Right ventricle myocardium inferior (tissue), 1 donor: ENCODE measurements around the gene ARSD. TPM values are rescaled to one million over a fixed set of nuclear protein-coding genes. Genes with fewer than 3 reads are reported as not detected.
"Not testable (repeated sequence)": the region's sequence is repeated elsewhere in the genome, so short reads cannot be mapped to it uniquely, and the experiment has no call there.

Experiments
- ATAC-seq: fragments of 200-7000 bp; cut with Tn5 transposase; one replicate; pipeline ENCODE4 v1.9.1; 2020; ENCODE audit warnings: mild to moderate bottlenecking, moderate library complexity
- DNase-seq: peaks from one replicate; pipeline ENCODE4 v3.0.0; 2021; ENCODE audit errors: missing footprints
- intact Hi-C: fragments of 100-400 bp; cut with DNase I; formaldehyde crosslinking; loops from one replicate; pipeline ENCODE4 v1.11.0; 2022
- total RNA-seq: library from RNA; stranded (reverse); fragmentation: NEBNext Ultra II Directional; extraction: Animal tissue kit (Norgen Biotek cat#: 25700); gene quantifications from one replicate; pipeline ENCODE4 v1.2.1, GENCODE V29; 2021
- donor health status: DM: no; HTN: yes; CAD: no; lungs with severe emphysema.

Gene ARSD
- total RNA-seq, 1 donor from 2014 or later = 5.4 TPM

DNA sequence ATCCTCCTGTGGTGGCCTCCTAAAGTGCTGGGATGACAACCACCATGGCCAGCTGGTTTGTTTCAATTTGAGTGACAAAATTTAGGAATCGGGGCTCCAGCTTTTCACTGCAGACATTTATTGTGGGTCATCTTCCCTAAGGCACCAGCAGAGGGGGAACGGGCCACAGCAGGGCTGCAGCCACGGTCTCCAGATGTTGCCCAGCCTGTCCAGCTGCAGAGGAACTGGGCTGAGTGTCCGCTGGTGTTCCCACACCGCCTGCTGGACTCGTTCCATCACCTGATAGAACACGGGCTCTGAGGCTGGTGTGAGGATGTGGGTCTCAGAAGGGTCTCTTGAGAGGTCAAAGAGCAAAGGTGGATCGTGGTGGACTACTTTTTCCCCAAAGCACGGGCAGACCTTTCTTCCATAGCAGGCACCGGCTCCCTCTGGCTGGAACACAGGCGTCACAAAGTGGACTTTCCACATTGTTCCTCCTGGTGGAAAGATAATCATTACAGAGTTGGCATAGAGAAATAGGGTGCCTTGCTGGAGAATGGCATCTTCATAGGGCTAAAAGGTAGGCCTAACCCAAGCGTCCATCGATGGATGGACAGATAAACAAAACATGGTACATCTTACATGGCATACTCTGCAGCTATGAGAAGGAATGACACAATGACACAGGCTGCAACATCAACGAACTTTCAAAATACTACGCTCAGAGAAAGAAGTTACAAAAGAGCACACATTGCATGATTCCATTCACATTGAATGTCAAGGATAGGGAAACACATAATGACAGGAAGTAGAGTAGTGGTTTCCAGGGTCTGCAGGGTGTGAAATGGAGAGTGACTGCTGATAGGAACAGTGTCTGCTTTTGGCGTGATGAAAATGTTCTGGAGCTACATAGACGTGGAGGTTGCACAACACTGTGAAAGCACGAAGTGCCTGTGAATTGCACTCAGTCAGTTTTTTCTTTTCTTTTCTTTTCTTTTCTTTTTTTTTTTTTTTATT lies 5.9 kb upstream of the ARSD start:
- DNase-seq = no peak
- intact Hi-C loops = no loop called here
- ATAC-seq = no peak

DNA sequence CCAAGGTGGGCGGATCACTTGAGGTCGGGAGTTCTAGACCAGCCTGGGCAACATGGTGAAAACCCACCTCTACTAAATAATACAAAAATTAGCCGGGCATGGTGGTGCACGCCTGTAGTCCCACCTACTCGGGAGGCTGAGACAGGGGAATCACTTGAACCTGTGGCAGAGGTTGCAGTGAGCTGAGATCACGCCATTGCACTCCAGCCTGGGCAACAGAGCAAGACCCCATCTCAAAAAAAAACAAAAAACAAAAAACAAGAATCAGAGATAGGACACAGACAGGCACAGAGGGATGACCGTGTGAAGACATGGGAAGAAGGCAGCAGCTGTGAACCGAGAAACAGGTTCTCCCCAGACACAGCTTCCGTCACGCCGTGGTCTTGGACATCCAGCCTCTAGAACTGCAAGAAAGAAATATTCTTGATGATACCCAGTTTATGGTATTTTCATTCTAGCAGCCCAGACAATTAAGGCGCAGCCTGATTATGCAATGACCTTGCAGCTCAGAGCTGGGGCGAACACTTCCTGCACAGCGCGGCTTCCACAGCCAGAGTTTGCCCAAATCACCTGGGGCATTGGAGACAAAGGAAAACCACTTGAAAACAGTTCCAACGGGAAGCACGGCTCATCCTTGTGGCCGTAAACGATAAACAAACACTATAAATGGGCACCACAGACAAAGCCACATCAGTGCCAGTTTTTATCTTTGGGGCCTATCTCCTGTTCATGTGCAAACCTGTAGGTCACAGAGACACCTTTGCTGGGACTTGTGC lies 4.2 kb upstream of the ARSD start:
- intact Hi-C loops = no loop called here
- DNase-seq (no peak), ATAC-seq (no peak)

DNA sequence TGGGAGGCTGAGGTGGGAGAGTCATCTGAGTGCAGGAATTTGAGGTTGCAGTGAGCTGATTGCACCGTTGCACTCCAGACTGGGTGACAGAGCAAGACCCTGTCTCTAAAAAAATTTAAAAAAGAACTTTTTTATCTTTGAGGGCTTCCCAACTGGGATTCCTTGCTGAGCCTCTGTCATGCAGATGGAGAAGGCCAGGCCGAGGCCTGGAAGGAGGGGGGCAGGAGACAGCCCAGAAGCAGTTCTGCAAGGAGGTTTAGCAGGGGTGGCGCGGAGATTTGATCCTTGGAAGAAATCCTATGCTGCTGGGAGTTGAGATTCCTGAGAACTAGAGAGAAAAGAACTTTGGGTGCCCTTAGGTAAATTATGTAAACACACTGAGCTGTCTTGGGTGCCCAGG lies 2.5 kb upstream of the ARSD start:
- intact Hi-C loops = no loop called here

DNA sequence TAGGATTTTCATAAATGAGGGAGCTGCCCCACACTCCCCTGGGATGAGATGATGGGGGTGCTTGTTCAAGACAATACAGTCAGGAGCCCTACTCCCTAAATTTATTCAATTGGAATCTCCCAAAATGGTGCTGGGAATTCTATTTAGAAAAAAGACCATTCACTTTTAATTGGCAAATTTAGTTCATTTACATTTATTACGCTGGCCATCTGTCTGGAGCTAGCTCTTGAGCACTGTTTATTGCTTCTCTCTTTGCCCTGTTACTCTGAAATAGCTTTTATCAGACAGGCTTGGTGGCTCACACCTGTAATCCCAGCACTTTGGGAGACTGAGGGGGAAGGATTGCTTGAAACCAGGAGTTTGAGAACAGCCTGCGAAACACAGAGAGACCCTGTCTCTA lies 2.0 kb upstream of the ARSD start:
- no peak for ATAC-seq

More for the DNA sequence above, 2.5 kb upstream of the ARSD start:
- ATAC-seq (no peak), DNase-seq (no peak)

DNA sequence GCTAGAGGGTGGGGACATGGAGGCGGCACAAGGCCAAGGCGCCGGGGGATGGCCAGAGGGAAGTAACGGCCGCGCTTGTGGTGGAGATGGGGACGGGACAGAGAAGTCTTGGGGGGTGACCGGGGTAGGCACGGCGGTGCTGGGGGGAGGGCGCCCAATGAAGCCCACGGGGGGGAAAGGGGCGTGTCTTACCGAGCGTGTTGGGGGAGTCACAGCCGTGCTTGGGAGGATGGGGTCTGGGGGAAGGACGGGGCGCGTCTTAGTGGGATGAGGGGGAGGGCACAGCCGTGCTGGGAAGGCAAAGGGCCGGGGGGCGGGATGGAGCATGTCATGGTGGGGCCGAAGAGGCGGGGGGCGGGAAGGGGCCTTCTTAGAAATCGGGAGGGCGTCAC lies 952 bp downstream of the ARSD start:
- ATAC-seq (peak; percentile 36), DNase-seq (no peak)
- intact Hi-C loops = no loop called here

More for the DNA sequence above, 2.0 kb upstream of the ARSD start:
- DNase-seq = no peak
- intact Hi-C loops = no loop called here

DNA sequence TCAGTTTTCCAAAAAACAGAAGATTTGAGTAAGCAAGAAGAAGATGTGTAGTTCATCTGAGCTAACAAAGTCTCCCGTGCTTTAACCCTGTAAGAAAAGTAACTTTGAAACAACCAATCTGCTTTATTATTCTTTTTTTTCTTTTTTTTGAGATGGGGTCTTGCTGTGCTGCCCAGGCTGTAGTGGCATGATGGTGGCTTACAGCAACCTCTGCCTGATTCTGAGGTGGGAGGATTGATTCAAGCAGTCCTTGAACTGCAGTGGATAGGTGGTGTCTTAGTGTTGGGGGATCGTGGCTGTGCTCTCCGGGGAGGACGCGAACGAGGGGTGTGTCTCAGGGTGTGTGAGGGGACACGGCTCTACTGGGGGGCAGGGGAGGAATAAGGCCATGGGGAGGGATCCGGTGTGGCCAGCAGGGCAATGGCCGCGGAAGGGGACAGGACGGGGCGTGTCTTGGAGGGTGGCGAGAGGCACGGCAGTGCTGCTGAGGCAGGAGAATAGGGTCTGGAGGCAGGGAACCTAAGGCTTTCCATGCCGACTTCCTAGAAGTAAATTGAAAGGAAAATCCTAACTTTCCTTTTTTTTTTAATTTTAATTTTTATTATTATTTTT lies 2.4 kb downstream of the ARSD start:
- intact Hi-C loops = no loop called here
- ATAC-seq (no peak), DNase-seq (no peak)

DNA sequence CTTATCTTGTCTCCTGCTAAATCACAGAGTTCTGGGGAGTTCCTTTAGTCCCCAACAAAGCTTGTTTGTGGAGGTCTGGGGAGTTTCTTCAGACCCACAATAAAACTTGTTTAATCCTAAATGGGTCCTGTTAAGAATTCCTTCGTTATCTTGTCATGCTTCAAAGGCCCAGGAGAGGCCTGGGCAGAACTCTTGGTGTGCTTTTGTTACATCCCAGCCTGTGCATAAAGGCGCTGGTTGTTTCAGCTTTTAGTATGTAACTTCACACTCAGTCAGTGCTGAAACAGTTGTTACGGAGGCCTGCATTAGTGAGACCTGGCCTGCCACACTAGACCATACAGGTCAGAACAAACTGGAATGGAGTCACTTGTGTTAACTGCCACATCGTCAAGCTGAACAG lies 2.9 kb downstream of the ARSD start:
- ATAC-seq, intact Hi-C loops, DNase-seq: not testable (repeated sequence)

DNA sequence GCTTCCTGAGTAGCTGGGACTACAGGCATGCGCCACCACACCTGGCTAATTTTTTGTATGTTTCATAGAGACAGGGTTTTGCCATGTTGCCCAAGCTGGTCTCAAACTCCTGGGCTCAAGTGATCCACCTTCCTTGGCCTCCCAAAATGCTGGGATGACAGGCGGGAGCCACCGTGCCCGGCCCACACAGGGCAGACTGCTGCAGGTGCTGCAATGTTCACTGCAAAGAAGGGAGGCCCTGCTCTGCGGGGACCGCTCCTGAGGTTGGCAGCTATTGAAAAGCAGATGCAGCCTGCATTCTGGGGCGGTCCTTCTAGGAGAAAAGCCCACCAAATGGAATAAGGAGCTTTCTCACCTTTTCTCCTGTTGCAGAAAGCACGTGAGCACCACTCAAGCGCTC lies 5.0 kb downstream of the ARSD start:
- DNase-seq = no peak
- no peak for ATAC-seq
- intact Hi-C loops = no loop called here

DNA sequence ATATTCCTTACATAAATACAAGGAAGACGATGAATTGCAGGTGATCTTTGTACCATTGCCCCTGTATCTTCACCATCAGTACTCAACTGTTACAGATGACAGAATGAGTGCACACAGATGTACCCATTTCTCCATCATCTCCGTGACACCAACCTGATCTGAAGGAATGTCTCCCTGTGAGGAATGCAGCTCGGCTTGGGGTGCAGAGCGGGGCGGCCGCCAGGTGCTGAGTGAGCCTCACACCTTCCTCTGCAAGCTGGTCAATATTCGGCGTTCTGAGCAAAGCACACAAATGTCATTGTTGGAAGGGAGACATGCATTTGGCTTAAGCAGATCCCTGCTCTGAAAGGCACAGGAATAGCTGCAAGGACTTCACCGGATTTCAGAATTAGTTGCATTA lies 7.4 kb downstream of the ARSD start:
- DNase-seq (no peak), ATAC-seq (no peak)
- intact Hi-C loops = no loop called here

DNA sequence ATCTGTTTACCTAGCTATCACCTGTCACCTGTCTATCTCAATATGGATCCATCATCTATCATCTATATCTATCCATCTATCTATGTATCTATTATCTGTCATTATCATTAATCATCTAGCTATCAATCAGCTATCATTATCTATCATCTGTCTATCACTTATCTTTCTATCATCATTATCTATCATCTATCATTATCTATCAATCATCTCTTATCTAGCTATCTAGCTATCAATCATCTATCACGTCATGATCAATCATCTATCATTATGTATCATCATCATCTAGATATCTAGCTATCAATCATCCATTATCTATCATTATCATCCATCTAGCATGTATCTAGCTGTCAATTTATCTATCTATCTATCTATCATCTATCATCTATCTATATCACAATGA lies 7.9 kb downstream of the ARSD start:
- intact Hi-C loops = no loop called here
- ATAC-seq (no peak), DNase-seq (no peak)

DNA sequence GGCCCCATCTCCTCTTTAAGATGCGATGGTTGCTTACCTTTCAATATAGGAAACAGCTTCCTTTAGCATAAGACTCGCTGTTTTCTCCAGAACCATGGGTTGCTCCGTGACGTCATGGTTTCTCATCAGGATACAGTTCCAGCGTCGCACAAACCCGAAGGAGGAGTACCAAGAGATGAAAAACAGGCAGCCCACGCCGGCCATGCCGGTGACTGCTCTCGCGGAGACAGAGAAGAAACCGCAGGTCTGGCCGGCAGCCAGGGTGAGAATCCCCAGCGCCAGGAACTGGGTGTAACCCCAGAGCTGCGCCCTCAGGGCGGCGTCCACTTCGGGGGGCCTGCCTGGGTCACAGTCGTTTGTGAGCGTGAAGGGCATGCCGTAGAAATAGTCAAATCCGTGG lies 11.4 kb downstream of the ARSD start:
- intact Hi-C loops = no loop called here
- no peak for DNase-seq
- ATAC-seq = no peak

DNA sequence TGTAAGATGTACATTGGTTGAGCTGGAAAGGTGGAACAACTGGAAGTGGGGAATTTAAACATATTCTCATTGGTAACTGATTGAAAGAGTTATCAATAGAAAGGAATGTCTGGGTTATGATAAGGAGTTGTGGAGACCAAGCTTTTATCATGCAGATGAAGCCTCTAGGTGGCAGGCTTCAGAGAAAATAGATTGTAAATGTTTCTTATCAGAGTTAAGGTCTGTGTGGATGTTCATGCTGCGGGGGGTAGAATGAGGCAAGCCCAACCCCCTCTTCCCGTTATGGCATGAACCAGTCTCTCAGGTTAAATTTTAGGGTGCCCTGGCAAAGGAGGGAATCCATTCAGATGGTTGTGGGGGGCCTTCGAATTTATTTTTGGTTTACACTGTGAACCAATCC lies 16.0 kb downstream of the ARSD start:
- intact Hi-C loops = no loop called here
- DNase-seq (no peak), ATAC-seq (no peak)

DNA sequence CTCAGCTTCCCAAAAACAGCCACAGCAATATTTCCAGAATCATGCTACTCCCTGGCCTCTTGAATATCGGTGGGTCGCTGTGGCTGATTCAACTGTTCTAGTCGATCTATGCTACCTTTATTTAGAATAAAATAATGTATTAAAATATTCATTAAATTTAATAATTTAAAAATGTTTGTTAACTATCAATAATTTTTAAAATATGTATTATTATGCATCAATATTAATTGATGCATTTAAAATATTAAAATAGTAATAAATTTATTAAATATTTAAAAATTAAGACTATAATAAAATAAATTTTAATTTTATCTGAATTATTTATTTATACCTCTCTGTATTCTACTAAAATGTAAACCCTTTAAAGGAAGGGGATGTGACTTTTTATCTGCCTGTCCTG lies 19.0 kb downstream of the ARSD start:
- ATAC-seq (no peak), DNase-seq (no peak)
- intact Hi-C loops = no loop called here

DNA sequence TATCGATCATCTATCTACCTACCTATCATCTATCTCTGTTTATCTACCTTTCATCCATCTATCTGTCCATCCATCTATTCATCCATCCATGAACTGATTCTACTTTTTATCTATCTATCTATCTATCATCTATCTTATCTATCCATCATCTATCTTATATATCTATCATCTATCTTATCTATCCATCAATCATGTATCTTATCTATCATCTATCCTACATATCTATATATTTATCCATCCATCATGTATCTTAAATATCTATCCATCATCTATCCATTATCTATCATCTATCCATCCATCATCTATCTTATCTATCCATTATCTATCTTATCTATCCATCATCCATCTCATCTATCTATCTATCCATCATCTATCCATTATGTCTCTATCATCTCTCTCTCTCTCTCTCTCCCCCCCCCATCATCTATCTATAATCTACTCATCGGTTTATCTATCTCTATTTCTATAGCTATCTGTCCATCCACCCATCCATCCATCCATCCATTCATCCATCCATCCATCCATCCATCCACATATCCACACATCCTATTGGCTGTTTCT lies 20.9 kb downstream of the ARSD start:
- ATAC-seq = no peak
- DNase-seq = no peak
- intact Hi-C loops = no loop called here

DNA sequence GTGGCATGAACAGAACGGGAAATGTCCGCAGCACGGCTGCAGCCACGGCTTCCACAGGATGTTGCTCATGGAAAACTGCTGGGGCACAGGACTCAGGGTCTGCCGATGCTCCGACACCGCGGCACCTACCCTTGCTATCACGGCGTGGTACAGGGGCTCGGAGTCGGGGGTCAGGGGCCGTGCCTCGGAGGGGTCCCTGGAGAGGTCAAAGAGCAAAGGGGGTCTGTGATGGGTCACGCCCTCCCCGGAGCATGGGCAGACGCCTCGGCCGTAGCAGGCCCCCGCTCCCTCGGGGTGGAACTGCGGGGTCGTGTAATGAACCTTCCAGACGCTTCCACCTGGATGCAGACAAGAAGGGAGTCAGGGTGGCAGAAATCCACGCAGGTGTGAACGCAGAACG lies 21.8 kb downstream of the ARSD start:
- ATAC-seq = no peak

DNA sequence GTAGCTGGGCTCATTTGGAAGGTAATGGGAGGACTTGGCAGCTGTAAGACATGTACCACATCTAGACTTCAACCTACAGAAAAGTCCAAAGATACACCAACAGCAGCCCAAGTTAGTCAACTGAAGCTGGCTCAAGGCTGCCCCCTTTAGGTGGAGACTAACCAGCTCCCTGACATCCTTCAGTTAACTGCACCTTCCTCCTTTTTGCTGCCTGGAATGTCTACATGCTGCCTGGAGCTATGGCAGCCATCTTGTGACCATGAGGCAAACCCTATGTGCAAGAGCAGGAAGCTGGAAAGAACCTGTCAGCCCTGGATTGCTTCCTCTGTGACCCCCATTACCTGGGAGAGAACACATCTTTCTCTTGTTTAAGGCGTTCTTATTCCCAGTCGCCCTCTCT lies 25.8 kb downstream of the ARSD start:
- ATAC-seq (no peak), DNase-seq (no peak)
- intact Hi-C loops = no loop called here

More for the DNA sequence above, 21.8 kb downstream of the ARSD start:
- no peak for DNase-seq
- intact Hi-C loops = no loop called here

DNA sequence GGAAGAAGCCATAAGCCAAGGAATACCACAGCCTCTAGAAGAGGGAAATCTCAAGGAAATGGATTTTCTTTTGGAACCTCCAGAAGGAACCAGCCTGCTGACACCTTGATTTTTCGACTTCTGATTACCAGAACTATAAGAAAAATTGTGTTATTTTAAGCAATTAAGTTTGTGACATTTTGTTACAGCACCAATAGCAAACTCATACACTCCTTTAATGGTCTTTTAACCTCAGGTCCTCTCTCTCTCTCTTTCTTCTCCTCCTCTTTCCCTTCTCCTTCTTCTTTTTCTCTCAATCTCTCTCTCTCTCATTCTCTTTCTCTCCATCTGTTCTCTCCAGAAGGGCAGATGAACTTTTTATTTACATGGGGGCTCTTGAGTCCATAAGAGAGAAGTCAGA lies 26.3 kb downstream of the ARSD start:
- DNase-seq = no peak
- intact Hi-C loops = no loop called here
- ATAC-seq = no peak

DNA sequence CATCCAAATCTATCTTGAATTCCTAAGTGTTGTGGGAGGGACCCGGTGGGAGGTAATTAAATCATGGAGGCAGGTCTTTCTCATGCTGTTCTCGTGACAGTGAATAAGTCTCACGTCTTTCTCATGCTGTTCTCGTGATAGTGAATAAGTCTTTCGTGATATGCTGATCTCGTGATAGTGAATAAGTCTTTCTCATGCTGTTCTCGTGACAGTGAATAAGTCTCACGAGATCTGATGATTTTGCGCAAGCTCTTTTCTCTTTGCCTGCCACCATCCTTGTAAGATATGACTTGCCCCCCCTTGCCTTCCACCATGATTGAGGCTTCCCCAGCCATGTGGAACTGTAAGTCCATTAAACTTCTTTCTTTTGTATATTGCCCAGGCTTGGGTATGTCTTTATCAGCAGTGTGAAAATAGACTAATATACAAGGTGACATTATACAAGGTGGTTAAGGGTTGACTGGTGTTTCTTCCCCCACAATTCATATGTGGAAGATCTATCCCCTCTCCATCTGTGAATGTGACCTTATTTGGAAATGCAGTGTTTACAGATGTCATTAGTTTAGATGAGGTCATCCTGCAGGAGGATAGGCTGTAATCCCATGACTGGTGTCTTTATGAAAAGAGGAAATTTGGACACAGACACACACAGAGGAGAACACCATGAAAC lies 27.6 kb downstream of the ARSD start:
- ATAC-seq (no peak), DNase-seq (no peak)
- intact Hi-C loops = no loop called here
